Fibroblast of mammary gland (primary cell): ENCODE measurements around the gene CEP350.
"Not testable (repeated sequence)": the region's sequence is repeated elsewhere in the genome, so short reads cannot be mapped to it uniquely, and the experiment has no call there.

Source experiments
- DNase-seq: peaks from one replicate; pipeline ENCODE4 v3.0.0-alpha.2; 2010; ENCODE audit warnings: low read depth
- H3K4me3 ChIP-seq: 2 replicates; pipeline ENCODE4 v1.5.1; 2011; ENCODE audit warnings: low read depth, mild to moderate bottlenecking, low read length, moderate library complexity; ENCODE audit not compliant: control insufficient read depth
- CTCF ChIP-seq: conservative IDR thresholded peaks from 2 replicates; pipeline ENCODE4 v1.5.1; 2011; ENCODE audit warnings: low read depth, low read length, inconsistent platforms; ENCODE audit not compliant: control insufficient read depth, insufficient read depth

The CEP350 gene

GRCh38 chr1:180123463-180123936, 168.9 kb downstream of the CEP350 start:
- no peak for TF ChIP-seq CTCF
- no peak overlapping the region for H3K4me3 ChIP-seq
- DNase-seq, result peak; percentile 79

- no peak for DNase-seq
- H3K4me3 ChIP-seq, result no peak overlapping the region
- no peak for TF ChIP-seq CTCF
Observed at GRCh38 chr1:180130651-180131050, 176.0 kb downstream of the CEP350 start.

GRCh38 chr1:180131510-180131909, 176.9 kb downstream of the CEP350 start:
- peak; percentile 95 for DNase-seq
- no peak for TF ChIP-seq CTCF
- no peak overlapping the region for H3K4me3 ChIP-seq

GRCh38 chr1:180133193-180133592, 178.6 kb downstream of the CEP350 start:
- DNase-seq, result no peak
- H3K4me3 ChIP-seq, result no peak overlapping the region
- no peak for TF ChIP-seq CTCF

- not testable (repeated sequence) for H3K4me3 ChIP-seq, DNase-seq
Observed at GRCh38 chr1:180133688-180134087, 179.1 kb downstream of the CEP350 start.

DNA sequence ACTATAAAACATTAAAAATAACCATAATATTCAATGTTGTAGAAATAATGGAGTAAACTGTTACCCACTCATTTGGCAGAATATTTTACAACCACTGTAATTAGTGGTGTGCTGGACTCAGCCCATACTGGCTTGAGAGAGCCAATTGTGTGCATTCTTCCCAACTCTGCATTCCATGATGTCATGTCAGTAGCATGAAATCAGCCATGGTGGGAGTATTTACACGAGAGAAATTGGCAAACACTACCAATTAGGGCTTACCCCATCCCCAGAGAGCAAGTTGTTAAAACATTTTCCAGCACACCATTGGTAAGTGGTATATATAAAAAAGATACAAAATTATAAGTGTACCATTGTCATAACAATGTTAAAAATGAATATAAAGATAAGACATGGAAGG, 180.9 kb downstream of the CEP350 start:
- no peak for TF ChIP-seq CTCF
- DNase-seq, result no peak
- H3K4me3 ChIP-seq, result no peak overlapping the region

DNA sequence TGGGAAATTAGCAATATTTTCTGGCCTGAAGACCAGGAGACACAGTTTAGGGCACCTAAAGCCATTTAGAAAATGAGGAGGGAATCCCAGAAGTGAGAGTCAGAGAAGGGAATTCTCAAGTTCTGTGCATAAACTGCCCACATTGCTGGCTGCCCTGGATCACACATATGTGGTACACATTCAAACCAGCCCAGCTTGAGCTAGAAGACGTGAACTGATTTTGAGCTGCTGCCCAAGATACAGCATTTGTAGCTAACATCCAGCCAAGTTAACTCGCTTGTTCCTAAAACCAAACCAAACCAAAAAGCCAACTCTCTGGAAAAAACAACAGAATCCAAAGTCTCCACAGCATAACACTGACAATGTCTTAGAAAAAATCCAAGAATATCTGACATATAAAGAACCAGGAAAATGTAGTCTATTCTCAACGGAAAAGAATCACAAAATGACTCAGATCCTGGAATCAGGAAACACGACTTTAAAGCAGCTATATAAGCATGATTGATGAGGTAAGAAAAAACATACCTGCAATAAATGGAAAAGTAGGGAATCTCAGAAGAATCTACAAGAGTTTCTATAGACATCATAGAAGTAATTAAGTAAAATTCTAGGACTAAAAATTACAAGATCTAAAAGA, 181.8 kb downstream of the CEP350 start:
- DNase-seq, result no peak
- no peak overlapping the region for H3K4me3 ChIP-seq
- no peak for TF ChIP-seq CTCF
